ENCODE data around the gene LRCH4.

Gene LRCH4

GRCh38 chr7:100588438-100588837 is 2.5 kb upstream of the LRCH4 start:
- TF ChIP-seq CTCF (conservative IDR thresholded peaks at IDR 0.05; ENCODE audit: control insufficient read depth, insufficient read depth, low read depth, low read length), result peak; percentile 49
- peak; percentile 47 for DNase-seq (ENCODE audit: low read depth)
- no peak overlapping the region for H3K4me3 ChIP-seq (ENCODE audit: control insufficient read depth, low read depth, low read length)

- DNase-seq (ENCODE audit: low read depth), result peak; percentile 100
- no peak for TF ChIP-seq CTCF (conservative IDR thresholded peaks at IDR 0.05; ENCODE audit: control insufficient read depth, insufficient read depth, low read depth, low read length)
- peak within 1 kb of the TSS; percentile 87 for H3K4me3 ChIP-seq (ENCODE audit: control insufficient read depth, low read depth, low read length)
Observed at GRCh38 chr7:100586266-100587025, 517 bp upstream of the LRCH4 start, which contains the start of gene FBXO24. FBXO24 (plus strand) TSS chr7:100586328; CDS start chr7:100586626, 298 bp downstream.

- TF ChIP-seq CTCF (conservative IDR thresholded peaks at IDR 0.05; ENCODE audit: control insufficient read depth, insufficient read depth, low read depth, low read length), result no peak
- peak; percentile 75 for DNase-seq (ENCODE audit: low read depth)
- H3K4me3 ChIP-seq (ENCODE audit: control insufficient read depth, low read depth, low read length), result peak overlapping the region; percentile 87
Observed at GRCh38 chr7:100584683-100585510, 1.0 kb downstream of the LRCH4 start.

- no peak for TF ChIP-seq CTCF (conservative IDR thresholded peaks at IDR 0.05; ENCODE audit: control insufficient read depth, insufficient read depth, low read depth, low read length)
- peak; percentile 27 for DNase-seq (ENCODE audit: low read depth)
- peak overlapping the region; percentile 87 for H3K4me3 ChIP-seq (ENCODE audit: control insufficient read depth, low read depth, low read length)
Observed at GRCh38 chr7:100584054-100584682, 1.8 kb downstream of the LRCH4 start.

- peak overlapping the region; percentile 27 for H3K4me3 ChIP-seq (ENCODE audit: control insufficient read depth, low read depth, low read length)
- peak; percentile 51 for DNase-seq (ENCODE audit: low read depth)
- TF ChIP-seq CTCF (conservative IDR thresholded peaks at IDR 0.05; ENCODE audit: control insufficient read depth, insufficient read depth, low read depth, low read length), result no peak
Observed at GRCh38 chr7:100583132-100584053, 2.5 kb downstream of the LRCH4 start.

- no peak for DNase-seq (ENCODE audit: low read depth)
- H3K4me3 ChIP-seq (ENCODE audit: control insufficient read depth, low read depth, low read length), result no peak overlapping the region
- TF ChIP-seq CTCF (conservative IDR thresholded peaks at IDR 0.05; ENCODE audit: control insufficient read depth, insufficient read depth, low read depth, low read length), result no peak
Observed at GRCh38 chr7:100582650-100583049, 3.3 kb downstream of the LRCH4 start.

Measured in fibroblast of mammary gland (primary cell).